GM12872 (cell line): ENCODE results near the gene AMDHD2.

ENCODE experiments used
- CTCF ChIP-seq: IDR thresholded peaks from 3 replicates; pipeline ENCODE4 v1.5.1; 2011; ENCODE audit warnings: low read depth, mild to moderate bottlenecking, low read length, moderate library complexity; ENCODE audit not compliant: insufficient read depth

AMDHD2 gene

GRCh38 chr16:2498531-2499253, 21.5 kb upstream of the AMDHD2 start:
- TF ChIP-seq CTCF = no peak

- TF ChIP-seq CTCF = no peak
Observed at GRCh38 chr16:2499454-2499853, 20.7 kb upstream of the AMDHD2 start.

DNA sequence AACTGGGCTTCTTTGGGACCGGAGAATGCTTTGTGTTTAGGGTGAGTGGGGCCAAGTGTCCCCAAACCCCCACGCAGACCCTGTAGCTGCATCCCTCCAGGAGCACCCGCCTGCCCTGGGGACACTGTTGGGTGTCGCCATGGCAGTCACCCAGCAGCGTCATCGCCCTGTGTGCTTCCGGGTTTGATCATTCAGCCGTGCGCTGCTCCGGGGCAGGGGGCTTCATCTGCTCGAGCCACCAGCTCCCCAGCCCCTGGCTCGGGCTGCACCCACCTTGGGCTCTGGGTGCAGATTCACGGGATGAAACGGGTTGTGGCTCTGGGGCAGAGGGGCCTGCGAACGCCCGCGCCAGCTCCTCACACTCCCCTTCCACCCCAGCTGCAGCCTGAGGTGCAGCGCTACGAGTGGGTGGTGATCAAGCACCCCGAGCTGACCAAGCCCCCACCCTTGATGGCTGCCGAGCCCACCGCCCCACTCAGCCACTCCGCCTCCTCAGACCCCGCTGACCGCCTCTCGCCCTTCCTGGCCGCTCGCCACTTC, 20.2 kb upstream of the AMDHD2 start:
- TF ChIP-seq CTCF = no peak

DNA sequence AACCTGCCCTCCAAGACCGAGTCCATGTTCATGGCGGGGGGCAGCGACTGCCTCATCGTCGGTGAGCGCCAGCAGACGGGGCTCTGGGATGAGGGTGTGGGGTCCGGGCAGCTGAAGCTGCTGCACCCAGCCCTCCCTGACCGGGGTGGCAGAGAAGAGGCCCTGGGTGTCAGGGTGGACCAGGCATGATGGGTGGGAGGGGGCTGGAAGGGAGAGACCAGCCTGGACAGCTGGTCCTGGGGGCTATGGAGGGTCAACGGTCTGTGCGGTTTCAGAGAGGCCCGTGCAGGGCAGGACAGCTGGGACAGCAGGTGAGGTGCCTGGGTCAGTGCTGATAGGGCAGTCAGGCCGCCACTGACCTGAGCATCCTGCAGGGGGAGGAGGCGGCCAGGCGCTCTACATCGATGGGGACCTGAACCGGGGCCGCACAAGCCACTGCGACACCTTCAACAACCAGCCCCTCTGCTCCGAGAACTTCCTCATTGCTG, 19.7 kb upstream of the AMDHD2 start:
- no peak for TF ChIP-seq CTCF

DNA sequence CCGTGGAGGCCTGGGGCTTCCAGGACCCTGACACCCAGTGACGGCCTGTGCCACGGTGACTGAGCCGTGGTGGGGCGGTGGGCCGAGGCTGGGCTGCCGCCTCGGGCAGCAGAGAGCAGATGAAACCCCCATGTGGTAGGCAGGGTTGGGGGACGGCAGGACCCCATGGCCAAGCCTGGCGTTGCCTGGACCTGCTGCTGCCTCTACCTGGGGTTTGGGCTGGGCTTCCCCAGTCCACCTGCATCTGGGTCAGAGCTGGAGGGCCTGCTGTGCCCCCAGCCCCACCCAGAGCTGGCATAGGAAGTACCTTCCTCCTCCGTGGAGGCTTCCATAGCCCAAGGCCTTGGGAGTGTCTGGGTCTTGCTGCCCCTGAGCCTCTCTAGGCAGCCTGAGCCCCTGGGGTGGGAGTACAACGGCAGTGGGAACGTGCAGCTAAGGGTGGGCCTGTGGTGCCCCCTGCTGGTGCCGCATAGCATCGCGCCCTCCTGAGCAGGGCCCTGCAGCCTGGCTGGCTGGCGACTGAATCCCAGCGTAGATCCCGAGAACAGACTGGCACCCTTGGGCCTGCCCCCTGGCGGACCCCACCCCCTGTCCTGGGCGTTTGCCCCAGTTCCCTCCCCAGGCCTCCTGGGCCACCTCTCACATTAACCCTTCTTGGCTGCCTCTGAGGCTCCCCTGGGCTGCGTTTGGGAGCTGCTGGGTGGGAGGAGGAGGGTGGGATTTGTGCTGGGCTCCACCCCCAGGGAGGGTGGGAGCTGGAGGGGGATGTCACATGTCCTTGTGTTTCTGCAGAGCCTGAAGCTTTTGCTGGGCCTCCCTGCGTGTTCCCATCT, 19.0 kb upstream of the AMDHD2 start:
- peak; percentile 99 for TF ChIP-seq CTCF

- TF ChIP-seq CTCF = no peak
Observed at GRCh38 chr16:2501946-2502895, 17.9 kb upstream of the AMDHD2 start.
